Measurements from ENCODE around the gene CASP4. TPM values are rescaled to one million over a fixed set of nuclear protein-coding genes. Genes with fewer than 3 reads are reported as not detected.
A peak's percentile ranks its signal among the peaks of the same experiment; 100 is the strongest.

The CASP4 gene
- total RNA-seq, 1 experiment from 2014 or later, result 92.7 TPM

GRCh38 chr11:105000167-105000566 is 31.8 kb upstream of the CASP4 start:
- intact Hi-C loops (cut with micrococcal nuclease; ENCODE audit: unreplicated experiment), result no loop called here
- Histone ChIP-seq H3K4me3 (ENCODE audit: low read depth, low read length, poor library complexity, severe bottlenecking) (no peak overlapping the region), H3K9me3 (ENCODE audit: low read depth, low read length, poor library complexity, severe bottlenecking) (no peaks in the 10 kb centered on the region), H3K27me3 (replicated peaks; ENCODE audit: insufficient read depth, low read depth, low read length, poor library complexity) (no peaks in the 10 kb centered on the region), H3K36me3 (ENCODE audit: insufficient read depth, low read length, poor library complexity, severe bottlenecking) (no peaks in the 10 kb centered on the region), H3K27ac (ENCODE audit: low read depth, low read length, poor library complexity, severe bottlenecking) (no peak overlapping the region), H3K4me1 (ENCODE audit: insufficient read depth, low read length, poor library complexity, severe bottlenecking) (no peaks in the 10 kb centered on the region)
- peak; percentile 52 for DNase-seq (ENCODE audit: low spot score)
- BruUV-seq (replicated peaks), result no TSS peak
- POLR2A ChIA-PET (ENCODE audit: low non-redundant PET), result no interaction called here
- TF ChIP-seq CTCF (conservative IDR thresholded peaks at IDR 0.05; ENCODE audit: low read depth, low read length), result no peak
- no peak for TF ChIP-seq EZH2 (IDR thresholded peaks at IDR 0.05; ENCODE audit: borderline replicate concordance, low read depth, low read length, poor library complexity, severe bottlenecking)
- CTCF ChIA-PET, result no interaction called here

- BruUV-seq (replicated peaks), result no TSS peak
- Histone ChIP-seq H3K9me3 (ENCODE audit: low read depth, low read length, poor library complexity, severe bottlenecking) (no peaks in the 10 kb centered on the region), H3K4me1 (ENCODE audit: insufficient read depth, low read length, poor library complexity, severe bottlenecking) (no peaks in the 10 kb centered on the region), H3K27ac (ENCODE audit: low read depth, low read length, poor library complexity, severe bottlenecking) (no peak overlapping the region), H3K36me3 (ENCODE audit: insufficient read depth, low read length, poor library complexity, severe bottlenecking) (no peaks in the 10 kb centered on the region), H3K27me3 (replicated peaks; ENCODE audit: insufficient read depth, low read depth, low read length, poor library complexity) (no peaks in the 10 kb centered on the region), H3K4me3 (ENCODE audit: low read depth, low read length, poor library complexity, severe bottlenecking) (no peak overlapping the region)
- ChIA-PET CTCF (no interaction called here), POLR2A (ENCODE audit: low non-redundant PET) (no interaction called here)
- TF ChIP-seq EZH2 (IDR thresholded peaks at IDR 0.05; ENCODE audit: borderline replicate concordance, low read depth, low read length, poor library complexity, severe bottlenecking) (no peak), CTCF (conservative IDR thresholded peaks at IDR 0.05; ENCODE audit: low read depth, low read length) (no peak)
- intact Hi-C loops (cut with micrococcal nuclease; ENCODE audit: unreplicated experiment), result loop anchor here (5.0 kb wide), 2 partner anchors 318 to 863 kb away; no protein-coding TSS in a partner anchor
- no peak for DNase-seq (ENCODE audit: low spot score)
Measured at GRCh38 chr11:104999721-105000120, 31.3 kb upstream of the CASP4 start.

- no peaks in the 10 kb centered on the region for H3K27me3 ChIP-seq (replicated peaks; ENCODE audit: insufficient read depth, low read depth, low read length, poor library complexity)
- BruUV-seq (replicated peaks), result no TSS peak
- H3K9me3 ChIP-seq (ENCODE audit: low read depth, low read length, poor library complexity, severe bottlenecking), result no peaks in the 10 kb centered on the region
- no peak overlapping the region for H3K27ac ChIP-seq (ENCODE audit: low read depth, low read length, poor library complexity, severe bottlenecking)
- H3K4me1 ChIP-seq (ENCODE audit: insufficient read depth, low read length, poor library complexity, severe bottlenecking), result no peaks in the 10 kb centered on the region
- ChIA-PET CTCF (no interaction called here), POLR2A (ENCODE audit: low non-redundant PET) (no interaction called here)
- no peaks in the 10 kb centered on the region for H3K36me3 ChIP-seq (ENCODE audit: insufficient read depth, low read length, poor library complexity, severe bottlenecking)
- peak; percentile 74 for DNase-seq (ENCODE audit: low spot score)
- H3K4me3 ChIP-seq (ENCODE audit: low read depth, low read length, poor library complexity, severe bottlenecking), result no peak overlapping the region
- intact Hi-C loops (cut with micrococcal nuclease; ENCODE audit: unreplicated experiment), result loop anchor here (5.0 kb wide), 2 partner anchors 320 to 865 kb away; no protein-coding TSS in a partner anchor
- TF ChIP-seq EZH2 (IDR thresholded peaks at IDR 0.05; ENCODE audit: borderline replicate concordance, low read depth, low read length, poor library complexity, severe bottlenecking), result no peak
- TF ChIP-seq CTCF (conservative IDR thresholded peaks at IDR 0.05; ENCODE audit: low read depth, low read length), result peak; percentile 62
Measured at GRCh38 chr11:104997288-104997687, 28.9 kb upstream of the CASP4 start.
